ENCODE results near the gene RNPEP.

GRCh38 chr1:201966171-201966570 lies 16.3 kb upstream of the RNPEP start:
- no peak for TF ChIP-seq CTCF (IDR thresholded peaks at IDR 0.05; ENCODE audit: poor library complexity)
- TF ChIP-seq EZH2phosphoT487 (IDR thresholded peaks at IDR 0.05; ENCODE audit: low read depth, severe bottlenecking, unreplicated experiment), result no peak

Data from hepatocyte (in vitro differentiated cells).